HG03025 (cell line): ENCODE measurements around the gene UNC79.

ENCODE experiments used
- ATAC-seq: cut with Tn5 transposase; IDR thresholded peaks from one replicate; pipeline ENCODE4 v1.9.1; 2021; ENCODE audit warnings: mild to moderate bottlenecking, moderate library complexity; ENCODE audit not compliant: unreplicated experiment, low FRiP score

Gene UNC79

DNA sequence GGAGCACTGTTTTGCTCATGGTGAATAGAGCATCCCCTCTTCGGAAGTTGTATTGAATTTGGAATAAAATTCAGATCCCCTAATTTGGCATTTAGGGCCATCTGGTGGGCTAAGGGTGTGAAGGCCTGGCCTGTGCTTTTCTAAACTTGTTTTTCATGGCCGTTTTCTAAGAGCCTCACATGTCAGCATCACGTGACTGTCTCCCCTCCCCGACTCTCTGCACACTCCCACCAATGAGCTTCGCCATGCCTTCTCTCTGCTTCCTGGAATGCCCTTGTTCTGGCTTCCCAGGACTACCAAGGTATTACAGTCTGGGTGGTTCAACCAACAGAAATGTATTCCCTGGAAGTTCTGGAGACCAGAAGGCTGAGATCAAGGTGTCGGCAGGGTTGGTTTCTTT, 272.2 kb downstream of the UNC79 start:
- no peak for ATAC-seq

DNA sequence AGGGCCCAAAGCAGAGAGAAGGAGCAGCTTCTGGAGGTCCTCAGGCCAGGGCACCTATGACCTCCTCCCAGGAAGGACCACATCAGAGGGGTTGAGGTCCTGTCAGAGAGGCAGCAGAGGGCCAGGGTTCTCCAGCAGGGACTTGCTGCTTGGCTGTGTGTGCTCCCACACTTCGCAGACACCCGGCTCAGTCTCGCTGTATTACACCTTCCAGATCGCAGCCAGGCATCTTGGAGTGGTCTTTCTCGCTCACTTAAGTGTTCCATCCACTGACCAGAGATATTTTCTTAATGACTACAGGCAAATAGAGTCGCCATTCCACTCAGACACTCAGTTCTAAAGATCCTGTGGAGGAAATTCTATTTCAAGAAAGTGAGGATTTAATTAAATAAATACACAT, 273.2 kb downstream of the UNC79 start:
- ATAC-seq: no peak

DNA sequence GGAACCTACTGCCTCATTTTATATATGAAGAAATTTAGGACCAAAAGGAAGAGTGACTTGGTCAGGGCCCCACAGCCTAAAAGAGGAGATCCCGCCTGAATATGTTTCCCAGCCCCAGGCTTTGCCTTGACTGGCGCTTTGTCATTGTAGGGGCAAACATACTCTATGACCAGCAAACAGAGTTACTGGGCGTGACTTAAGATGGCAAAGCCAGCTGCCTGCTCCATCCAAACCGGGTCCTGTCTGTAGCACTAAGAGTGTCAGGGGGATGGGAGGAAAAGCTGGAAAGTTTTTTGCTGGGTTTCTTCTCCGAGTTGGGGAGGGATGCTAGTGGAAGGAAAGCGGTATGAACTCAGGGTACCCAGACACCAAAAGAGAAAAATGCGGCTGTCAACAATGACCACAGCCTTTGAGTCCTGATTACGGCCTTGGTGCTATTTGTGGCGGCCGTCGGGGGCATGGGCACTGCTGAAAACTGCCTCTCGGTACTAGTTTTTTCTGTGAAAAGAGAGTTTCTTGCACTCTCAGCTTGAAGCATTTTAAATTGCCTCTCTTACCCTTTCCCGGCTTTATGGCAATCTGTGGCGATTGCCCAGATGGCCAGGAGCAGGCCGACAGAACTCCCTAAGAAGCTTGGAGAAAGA, 274.9 kb downstream of the UNC79 start:
- no peak for ATAC-seq

DNA sequence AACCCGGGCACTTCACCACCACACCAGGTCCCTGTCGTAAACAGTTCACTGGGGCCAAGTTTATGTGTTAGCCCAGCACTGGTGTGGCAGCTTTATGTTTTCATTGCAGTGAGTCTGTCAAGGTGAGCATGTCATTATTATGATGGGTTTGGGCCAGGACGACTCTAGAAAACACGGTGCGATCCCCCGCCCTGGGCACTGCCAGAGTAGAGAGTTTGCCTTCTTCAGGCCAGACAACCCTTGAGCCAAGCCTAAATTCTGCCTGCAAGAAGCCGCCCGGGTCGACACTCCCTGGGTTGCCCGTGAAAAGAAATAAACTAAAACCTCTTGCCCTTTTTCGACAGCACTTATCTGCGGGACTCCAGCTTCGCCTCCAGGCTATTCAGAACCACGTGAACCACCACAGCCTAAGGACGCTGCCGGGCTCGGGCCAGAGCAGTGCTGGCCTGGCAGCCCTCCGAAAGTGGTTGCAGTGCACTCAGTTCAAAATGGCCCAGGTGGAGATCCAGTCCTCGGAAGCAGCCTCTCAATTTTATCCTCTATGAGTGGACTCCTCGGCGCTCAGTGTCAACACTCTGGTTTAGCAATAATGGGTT, 275.7 kb downstream of the UNC79 start:
- no peak for ATAC-seq

DNA sequence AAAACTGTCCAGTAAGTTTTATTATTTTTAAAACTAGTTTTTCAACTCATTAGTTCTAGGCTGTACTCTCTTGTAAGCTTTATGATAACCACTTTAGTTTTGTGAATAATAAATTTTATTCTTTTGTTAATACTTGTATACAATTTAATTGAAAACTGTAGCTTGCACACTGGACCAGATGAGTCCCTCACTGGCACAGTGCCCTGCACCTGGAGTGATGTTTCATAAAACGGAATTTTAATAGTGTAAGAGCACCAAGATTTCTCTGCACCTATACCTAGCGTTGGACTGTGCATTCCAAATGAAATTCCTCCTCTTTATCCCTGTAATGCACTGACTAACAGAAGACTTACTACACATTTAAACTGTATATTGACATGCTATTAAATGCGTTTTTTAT, 276.7 kb downstream of the UNC79 start:
- ATAC-seq: no peak

DNA sequence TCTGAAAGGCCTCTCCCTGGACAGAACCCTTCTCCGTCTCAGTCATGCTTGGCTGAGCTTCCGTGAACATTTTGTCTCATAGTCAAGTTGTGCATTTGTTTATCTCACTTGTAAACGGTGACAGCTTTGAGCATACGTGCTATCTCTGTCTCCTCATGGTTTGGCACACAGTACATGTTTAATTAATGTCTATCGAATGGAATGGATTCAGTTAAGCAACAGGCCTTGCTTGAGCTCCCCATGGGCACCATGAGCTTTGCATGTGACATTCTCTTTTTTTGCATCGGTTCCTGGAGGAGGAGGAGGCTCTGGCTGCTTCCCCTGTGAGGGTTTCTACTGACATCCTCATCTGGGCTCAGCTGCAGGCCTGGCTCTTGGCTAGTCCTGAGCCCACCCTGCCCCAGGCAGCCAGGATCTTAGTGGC, 277.6 kb downstream of the UNC79 start:
- ATAC-seq: no peak

- ATAC-seq: no peak
Measured at GRCh38 chr14:93708800-93709199, 278.1 kb downstream of the UNC79 start.

DNA sequence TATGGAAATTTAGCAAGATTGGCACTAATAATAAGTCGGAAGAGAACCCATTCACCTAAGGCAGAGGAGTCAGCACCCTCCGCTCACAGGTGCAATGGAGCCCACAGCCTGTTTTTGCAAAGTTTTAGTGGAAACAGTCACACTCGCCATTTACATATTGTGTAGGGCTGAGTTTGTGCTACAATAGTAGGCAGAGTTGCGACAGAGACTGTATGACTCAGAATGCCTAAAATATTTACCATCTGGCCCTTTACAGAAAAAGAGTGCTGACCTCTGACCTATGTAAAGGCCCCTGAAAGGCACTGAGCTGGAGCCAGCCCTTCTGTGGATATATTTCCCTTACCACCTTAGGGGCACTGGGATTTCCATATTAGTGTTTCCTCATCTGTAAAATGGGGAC, 278.5 kb downstream of the UNC79 start:
- no peak for ATAC-seq

DNA sequence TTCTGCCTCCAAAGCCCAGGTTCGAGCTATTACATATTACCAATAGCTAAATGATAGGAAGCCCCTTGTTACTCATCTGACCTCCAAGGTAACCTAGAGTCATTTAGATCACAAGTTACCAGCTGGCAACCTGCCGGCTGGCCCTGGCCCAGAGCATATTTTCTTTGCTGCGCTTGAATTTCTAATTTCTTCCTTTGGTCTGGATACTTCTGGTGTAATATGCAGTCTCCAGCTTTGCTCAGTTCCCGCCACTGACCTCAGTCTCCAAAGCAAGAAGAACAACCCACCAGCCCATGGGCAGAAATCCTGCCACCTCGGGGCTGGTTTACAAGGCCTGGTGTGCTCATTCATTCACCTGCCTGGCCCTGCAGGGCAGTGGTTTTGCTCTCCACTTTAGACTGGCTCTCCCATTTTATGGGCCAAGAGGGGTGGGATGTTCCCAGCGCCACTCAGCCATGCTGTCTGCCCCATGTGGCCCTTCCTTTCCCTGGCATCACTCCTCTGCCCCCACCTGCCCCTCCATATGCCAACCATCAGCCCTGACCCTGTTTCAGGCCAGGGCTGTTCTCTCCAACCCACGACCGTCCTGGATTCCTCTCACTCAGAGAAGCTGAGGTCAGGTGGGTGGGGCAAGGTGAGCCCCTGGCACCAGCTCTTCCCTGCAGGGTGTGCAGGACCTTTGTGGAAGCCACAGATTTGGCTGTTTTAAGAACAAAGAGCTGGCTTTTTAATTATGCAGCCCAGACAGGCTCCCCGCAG, 281.5 kb downstream of the UNC79 start:
- ATAC-seq: no peak

- ATAC-seq: no peak
Measured at GRCh38 chr14:93712838-93713724, 282.3 kb downstream of the UNC79 start.

DNA sequence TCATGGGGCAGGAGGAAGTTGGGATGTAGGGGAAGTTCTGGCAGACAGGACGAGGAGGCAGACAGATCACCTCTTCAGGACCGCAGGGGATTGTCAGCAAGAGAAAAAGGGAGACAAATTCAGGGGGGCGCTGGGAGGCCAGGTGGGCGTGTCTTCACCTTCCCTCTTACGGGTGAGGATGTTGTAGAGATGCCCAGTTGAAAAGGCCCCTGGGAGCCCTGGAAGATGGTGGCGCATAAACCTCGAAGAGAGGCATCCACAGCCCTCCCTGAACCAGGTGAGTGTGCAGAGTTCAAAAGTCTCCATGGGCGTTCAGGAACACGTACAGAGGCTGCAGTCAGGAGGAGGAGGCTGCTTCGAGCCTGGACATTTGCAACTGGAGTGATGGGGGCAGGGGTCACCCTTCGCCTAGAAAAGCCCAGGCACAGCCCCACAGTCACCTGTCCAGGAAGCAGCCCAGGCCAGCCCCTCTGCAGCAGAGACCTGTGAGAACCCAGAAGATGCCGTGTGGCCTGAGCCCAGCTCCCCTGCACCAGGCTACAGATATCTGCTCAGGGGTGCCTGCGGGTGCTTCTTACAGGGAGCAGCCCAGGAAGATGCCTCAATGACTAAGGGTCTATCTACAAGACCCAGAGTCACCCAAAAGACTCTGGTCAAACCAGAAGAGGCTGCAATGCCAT, 283.1 kb downstream of the UNC79 start:
- ATAC-seq: no peak

DNA sequence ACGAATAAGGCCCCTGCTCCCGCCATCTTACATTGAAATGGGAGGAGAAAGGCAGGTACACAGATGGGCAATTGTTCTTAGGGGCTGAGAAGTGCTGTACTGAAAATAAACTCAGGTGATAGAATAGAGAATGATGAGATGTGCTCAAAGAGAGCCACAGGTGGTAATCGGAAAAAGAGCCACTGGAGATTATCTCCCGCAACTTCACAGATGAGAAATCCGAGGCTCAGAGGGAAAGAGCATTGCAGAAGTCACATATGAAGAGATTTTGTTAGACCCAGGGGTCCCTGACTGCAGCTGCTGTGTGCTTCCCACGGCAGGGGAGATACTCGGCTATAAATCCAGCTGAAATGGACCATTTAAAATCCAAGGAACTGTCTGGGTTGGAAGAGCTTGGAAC, 283.9 kb downstream of the UNC79 start:
- no peak for ATAC-seq

DNA sequence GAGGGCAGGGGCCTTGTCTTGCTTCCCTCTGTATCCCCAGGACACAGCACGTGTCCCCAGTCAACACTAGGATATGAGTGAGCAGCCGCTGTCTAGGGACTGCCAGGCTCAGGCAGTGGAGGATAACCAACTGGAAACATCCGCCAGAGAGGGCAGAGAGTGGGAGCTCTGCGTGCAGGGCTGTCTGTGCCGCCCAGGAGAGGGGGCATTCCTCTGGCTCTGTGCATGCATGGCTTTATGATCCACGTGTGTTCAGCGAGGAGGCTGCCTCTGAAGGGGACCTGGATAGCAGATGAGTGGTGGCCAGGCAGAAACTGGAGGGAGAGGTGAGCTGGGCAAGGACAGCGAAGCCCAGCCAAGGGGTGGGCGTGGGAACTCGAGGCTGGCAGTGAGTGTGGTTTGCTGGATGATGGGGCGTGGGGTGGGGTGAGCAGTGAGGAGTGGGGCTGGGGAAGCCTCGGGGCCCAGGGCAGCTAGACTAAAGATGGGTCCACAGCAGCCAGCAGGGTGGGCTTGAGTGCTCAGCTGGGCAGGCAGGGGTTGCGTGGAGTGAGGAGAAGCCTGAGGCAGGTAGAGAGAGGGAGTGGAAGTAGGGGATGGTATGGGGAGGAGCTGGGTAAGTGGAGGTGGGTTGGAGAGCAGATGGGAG, 284.7 kb downstream of the UNC79 start:
- ATAC-seq: no peak

DNA sequence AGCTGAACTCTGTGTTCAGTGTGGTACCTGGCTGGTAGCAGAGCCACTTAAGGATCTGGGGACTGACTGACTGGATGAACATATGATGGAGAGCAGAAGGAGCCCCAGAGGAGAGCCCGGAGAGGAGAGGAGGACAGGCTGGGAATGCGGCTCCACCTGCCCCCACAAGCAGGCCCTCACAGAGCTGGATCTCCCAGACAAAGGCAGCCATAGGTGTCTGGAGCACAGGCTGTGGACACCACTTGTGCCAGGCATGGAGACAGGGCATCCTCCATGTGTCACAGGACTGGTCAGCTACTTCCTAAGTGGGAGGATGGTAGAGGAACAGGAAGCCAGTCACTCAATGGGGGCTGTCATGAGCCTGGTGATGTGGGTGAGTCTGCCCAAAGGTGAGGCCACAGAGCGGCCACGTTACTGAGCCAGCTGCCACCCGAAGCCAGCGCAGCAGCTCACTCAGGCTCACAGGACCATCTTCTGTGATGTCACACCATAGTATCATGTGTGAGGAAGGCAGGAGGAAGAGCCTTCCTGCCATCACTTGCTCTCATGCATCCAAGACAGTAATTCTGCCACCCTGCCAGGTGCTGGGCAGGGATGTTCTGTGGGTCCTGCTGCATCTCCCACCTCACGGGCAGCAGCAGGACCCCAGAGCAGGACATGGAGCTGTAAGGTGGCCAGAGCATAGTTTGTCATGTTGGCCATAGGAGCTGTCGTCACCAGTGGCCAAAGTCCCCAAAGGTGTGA, 285.4 kb downstream of the UNC79 start:
- ATAC-seq: no peak

GRCh38 chr14:93716746-93717667, 286.3 kb downstream of the UNC79 start:
- ATAC-seq: no peak

- ATAC-seq: no peak
Measured at GRCh38 chr14:93717668-93718320, 287.1 kb downstream of the UNC79 start.

GRCh38 chr14:93719256-93719655, 288.5 kb downstream of the UNC79 start:
- ATAC-seq: no peak
